BLaER1 (cell line): ENCODE results near the gene WHRN.

Source experiments
- H3K27ac ChIP-seq: shearing (Covaris generic); formaldehyde crosslinking; 2 replicates; pipeline ENCODE4 v1.8.1; 2022
- H3K27me3 ChIP-seq: shearing (Covaris generic); formaldehyde crosslinking; 2 replicates; pipeline ENCODE4 v1.8.1; 2022
- H3K36me3 ChIP-seq: shearing (Covaris generic); formaldehyde crosslinking; 2 replicates; pipeline ENCODE4 v1.8.1; 2022
- H3K4me1 ChIP-seq: shearing (Covaris generic); formaldehyde crosslinking; 2 replicates; pipeline ENCODE4 v1.8.1; 2022
- H3K4me2 ChIP-seq: shearing (Covaris generic); formaldehyde crosslinking; 2 replicates; pipeline ENCODE4 v1.8.1; 2022
- H3K4me3 ChIP-seq: shearing (Covaris generic); formaldehyde crosslinking; 2 replicates; pipeline ENCODE4 v1.8.1; 2022
- H3K9ac ChIP-seq: shearing (Covaris generic); formaldehyde crosslinking; 2 replicates; pipeline ENCODE4 v1.8.1; 2022
- H3K9me3 ChIP-seq: shearing (Covaris generic); formaldehyde crosslinking; 2 replicates; pipeline ENCODE4 v1.8.1; 2022
- H4K20me1 ChIP-seq: shearing (Covaris generic); formaldehyde crosslinking; 2 replicates; pipeline ENCODE4 v1.8.1; 2022
- Cebpa-rat ChIP-seq: shearing (Covaris generic); IDR thresholded peaks from 2 replicates; pipeline ENCODE4 v1.8.1; 2022

WHRN gene

DNA sequence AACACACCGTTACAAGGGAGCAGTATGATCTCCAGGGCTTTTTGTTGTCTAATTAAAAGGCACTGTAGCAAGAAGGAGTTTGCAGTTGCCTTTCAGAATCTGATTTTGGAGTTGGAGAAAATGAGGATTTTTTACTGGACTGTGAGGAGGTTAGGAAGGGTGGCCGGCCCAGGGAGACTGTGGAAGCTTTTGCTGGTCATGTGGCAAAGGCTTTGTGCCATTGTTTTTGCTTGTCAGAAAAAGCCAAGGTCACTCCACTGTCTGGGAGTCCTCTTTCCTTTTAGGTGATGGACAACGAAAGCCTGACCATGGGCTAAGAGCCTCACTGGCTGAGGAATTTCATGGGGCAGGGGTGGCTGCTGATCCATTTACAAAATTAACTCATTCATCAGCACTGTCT is 10.3 kb upstream of the WHRN start:
- no peak overlapping the region for H3K9ac ChIP-seq
- no peaks in the 10 kb centered on the region for H3K9me3 ChIP-seq
- H4K20me1 ChIP-seq: no peaks in the 10 kb centered on the region
- H3K27me3 ChIP-seq: no peaks in the 10 kb centered on the region
- TF ChIP-seq Cebpa-rat: no peak
- peaks cover 34% of the 10 kb centered on the region for H3K4me1 ChIP-seq
- H3K36me3 ChIP-seq: no peaks in the 10 kb centered on the region
- H3K4me2 ChIP-seq: no peak overlapping the region
- no peak overlapping the region for H3K27ac ChIP-seq
- no peak overlapping the region for H3K4me3 ChIP-seq

DNA sequence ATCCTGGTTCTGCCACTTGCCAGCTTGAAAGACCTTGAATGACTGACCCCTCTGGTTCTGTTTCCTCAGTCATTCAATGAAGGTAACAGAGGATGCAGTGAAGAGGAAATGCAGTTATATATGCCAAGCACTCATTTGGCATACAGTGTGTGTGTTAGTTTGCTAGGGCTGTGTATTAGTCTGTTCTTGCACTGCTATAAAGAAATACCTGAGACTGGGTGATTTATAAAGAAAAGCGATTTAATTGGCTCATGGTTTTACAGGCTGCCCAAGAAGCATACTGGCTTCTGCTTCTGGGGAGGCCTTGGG is 8.6 kb upstream of the WHRN start:
- Histone ChIP-seq H4K20me1 (no peaks in the 10 kb centered on the region), H3K9ac (no peak overlapping the region; the same call in 1 of the 2 replicates), H3K4me1 (peaks cover 34% of the 10 kb centered on the region), H3K27ac (peak overlapping the region; percentile 58), H3K9me3 (no peaks in the 10 kb centered on the region), H3K4me3 (peak overlapping the region; percentile 0; the same call in 1 of the 2 replicates), H3K4me2 (peak overlapping the region; percentile 82), H3K36me3 (no peaks in the 10 kb centered on the region), H3K27me3 (no peaks in the 10 kb centered on the region)
- no peak for TF ChIP-seq Cebpa-rat

DNA sequence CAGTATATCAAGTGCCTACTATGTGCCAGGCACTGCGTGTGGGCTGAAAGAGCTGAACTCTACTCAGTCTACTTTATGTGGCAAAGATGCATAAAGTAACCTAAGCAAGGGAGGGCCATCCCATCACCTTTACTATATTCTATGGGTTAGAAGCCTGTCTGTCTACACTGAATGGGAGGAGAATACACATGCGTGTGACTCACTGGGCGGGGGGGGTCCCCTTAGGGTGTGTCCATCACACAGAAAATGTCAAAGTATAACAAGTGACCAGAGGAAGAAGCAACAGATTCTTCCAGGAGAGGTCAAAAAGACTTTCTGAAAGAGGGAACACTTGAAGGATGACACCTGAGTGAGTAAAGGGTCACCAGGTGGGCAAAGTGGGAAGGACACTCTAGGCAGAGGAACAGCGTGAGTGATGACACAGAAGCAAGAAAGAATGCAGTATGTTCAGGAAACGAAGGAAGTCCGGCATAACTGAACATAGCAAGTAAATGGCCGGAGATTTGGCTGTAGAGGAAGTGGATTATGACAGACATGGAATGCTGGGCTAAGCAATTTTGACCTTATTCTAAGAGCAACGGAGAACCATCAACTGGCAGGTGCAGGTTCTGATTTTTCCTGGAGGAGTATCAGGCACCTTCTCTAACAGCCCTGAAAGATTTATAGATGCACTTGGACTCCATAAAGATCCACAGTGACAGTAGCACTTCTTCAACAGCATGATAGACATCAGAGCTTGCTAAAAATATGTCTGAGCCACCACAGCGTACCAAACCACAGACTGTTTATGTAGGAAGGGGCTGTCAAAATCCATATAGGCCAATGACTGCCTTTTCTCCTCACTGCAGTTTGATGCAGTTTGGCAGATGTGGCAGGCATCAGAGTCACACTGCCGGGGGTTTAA is 8.0 kb upstream of the WHRN start:
- Histone ChIP-seq H3K27me3 (no peaks in the 10 kb centered on the region), H3K27ac (peak overlapping the region; percentile 58), H3K4me1 (peaks cover 28% of the 10 kb centered on the region), H3K36me3 (no peaks in the 10 kb centered on the region), H3K4me2 (peak overlapping the region; percentile 82), H3K9ac (no peak overlapping the region; the same call in 1 of the 2 replicates), H4K20me1 (no peaks in the 10 kb centered on the region), H3K4me3 (peak overlapping the region; percentile 0; the same call in 1 of the 2 replicates), H3K9me3 (no peaks in the 10 kb centered on the region)
- TF ChIP-seq Cebpa-rat: no peak

DNA sequence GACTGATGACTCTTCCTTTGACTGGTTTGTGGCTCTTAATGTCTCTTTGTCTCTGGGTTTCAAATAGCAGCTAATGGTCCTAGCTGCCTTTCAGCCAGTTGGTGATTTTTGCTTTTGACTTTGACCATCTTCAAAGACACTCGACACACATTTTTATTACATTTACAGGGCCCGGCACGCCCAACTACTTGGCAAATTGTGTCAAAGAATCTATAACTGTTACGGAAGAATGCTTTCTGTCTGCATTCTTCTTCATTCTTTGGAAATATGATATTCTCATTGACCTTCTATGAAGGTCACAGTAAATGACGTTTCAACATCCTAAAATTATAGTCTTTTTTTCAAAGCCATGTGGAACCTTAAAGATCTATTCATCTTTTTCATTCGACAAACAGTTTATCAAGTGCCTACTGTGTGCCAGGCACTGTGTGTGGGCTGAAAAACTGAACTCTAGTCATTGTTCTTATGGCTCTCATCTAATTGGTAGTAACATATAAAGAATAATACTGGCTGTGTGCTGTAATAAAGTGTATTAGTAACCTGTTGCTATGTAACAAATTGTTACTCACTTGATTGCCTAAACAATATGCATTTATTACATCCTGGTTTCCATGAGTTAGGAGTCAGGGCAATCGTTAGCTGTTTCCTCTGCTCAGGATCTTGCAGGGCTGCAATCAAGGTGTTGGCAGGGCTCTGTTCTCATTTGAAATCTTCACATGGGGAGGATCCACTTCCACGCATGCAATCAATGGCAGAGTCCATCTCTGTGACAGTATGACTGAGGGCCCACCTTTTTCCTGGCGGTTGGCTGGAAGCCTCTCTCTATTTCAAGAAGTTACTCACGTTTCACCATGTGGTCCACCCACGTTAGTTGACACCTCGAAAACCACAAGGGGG is 7.0 kb upstream of the WHRN start:
- H3K4me2 ChIP-seq: peak overlapping the region; percentile 82
- TF ChIP-seq Cebpa-rat: no peak
- H3K9ac ChIP-seq: no peak overlapping the region
- no peak overlapping the region for H3K4me3 ChIP-seq
- H3K9me3 ChIP-seq: no peaks in the 10 kb centered on the region
- H3K36me3 ChIP-seq: no peaks in the 10 kb centered on the region
- H3K27me3 ChIP-seq: no peaks in the 10 kb centered on the region
- H3K27ac ChIP-seq: no peak overlapping the region
- no peaks in the 10 kb centered on the region for H4K20me1 ChIP-seq
- peaks cover 37% of the 10 kb centered on the region for H3K4me1 ChIP-seq

DNA sequence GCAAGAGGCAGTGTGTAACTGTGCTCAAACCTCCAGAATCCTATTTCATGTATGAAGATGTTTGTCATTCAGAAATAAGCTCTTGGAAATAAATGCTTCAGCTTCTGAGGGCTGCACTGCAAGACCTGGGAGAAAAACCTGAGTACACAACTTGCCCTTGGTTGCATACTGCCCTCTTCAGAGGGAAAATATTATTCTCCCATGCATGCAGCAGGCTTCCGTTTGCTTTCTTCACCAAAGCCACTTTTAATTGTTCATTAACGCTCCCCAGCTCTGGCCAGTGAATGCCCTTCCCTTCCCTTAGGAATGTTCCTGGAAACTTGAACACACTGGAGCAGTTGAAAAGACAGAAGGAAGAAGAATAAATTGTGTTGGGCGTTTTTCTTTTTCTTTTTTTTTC is 2.5 kb upstream of the WHRN start:
- no peak overlapping the region for H3K4me2 ChIP-seq
- H3K9me3 ChIP-seq: no peaks in the 10 kb centered on the region
- H3K9ac ChIP-seq: no peak overlapping the region
- TF ChIP-seq Cebpa-rat: no peak
- peaks cover 35% of the 10 kb centered on the region for H3K4me1 ChIP-seq
- H3K36me3 ChIP-seq: no peaks in the 10 kb centered on the region
- peaks cover 7% of the 10 kb centered on the region; the same call in 1 of the 2 replicates for H4K20me1 ChIP-seq
- H3K4me3 ChIP-seq: no peak overlapping the region
- no peak overlapping the region for H3K27ac ChIP-seq
- H3K27me3 ChIP-seq: peaks cover 37% of the 10 kb centered on the region

DNA sequence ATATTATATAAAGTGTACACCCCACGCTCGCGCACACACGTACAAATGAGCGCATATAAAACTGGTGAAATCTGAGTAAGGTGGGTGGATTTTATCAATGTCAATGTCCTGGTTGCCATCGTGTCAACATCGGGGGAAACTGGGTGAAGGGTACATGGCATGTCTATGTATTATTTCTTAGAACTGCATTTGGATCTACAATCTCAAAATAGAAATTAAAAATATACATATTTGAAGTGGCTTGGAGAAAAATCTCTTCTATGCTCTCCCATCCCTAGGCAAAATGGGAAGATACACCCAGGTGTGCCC is 763 bp upstream of the WHRN start:
- H3K9ac ChIP-seq: peak overlapping the region; percentile 66; the same call in 1 of the 2 replicates
- no peaks in the 10 kb centered on the region for H3K36me3 ChIP-seq
- no peak for TF ChIP-seq Cebpa-rat
- H3K9me3 ChIP-seq: no peaks in the 10 kb centered on the region
- H3K4me3 ChIP-seq: peak overlapping the region; percentile 74
- H3K4me2 ChIP-seq: peak overlapping the region; percentile 96
- H3K27ac ChIP-seq: no peak overlapping the region
- H4K20me1 ChIP-seq: peaks cover 7% of the 10 kb centered on the region; the same call in 1 of the 2 replicates
- peaks cover 29% of the 10 kb centered on the region for H3K4me1 ChIP-seq
- H3K27me3 ChIP-seq: peaks cover 37% of the 10 kb centered on the region

DNA sequence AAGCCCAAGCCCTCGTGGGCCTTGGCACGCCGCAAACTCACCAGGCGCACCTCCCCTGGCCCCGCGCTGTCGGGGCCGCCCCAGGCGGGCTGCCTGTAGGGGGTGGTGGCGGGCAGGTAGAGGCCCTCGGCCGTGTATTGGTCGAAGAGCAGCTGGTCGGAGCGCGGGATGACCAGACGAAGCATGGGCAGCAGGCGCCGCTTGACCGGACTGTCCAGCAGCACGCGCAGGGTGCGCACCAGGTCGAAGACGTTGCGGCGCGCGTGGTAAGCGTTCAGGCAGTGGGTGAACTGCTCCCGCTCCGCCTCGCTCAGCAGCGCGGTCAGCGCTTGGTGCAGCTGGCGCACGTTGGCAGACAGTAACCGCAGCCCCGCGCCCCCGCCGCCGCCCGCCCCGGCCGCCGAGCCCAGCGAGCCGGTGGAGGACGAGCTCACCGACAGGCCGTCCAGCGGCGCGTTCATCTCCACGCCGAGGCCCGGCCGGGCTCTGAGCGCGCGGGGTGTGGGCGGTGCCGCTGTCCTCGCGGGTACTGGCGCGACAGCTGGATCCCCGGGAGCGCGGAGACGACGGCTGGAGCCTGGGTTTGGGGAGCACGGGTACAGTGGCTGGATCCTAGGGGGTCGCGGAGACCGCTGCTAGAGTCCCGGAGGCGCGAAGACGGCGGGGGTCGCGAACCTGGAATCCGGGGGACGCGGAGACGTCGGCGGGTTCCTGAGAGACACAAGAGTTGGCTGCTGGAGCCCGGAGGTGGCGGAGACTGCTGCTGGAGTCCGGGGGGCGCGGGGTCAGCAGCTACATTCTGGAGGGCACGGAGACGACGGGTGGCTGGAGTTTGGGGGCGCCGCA is 709 bp downstream of the WHRN start:
- Histone ChIP-seq H3K4me3 (peak overlapping the region; percentile 74), H3K27ac (no peak overlapping the region), H4K20me1 (peaks cover 7% of the 10 kb centered on the region; the same call in 1 of the 2 replicates), H3K4me2 (peak overlapping the region; percentile 96), H3K4me1 (peaks cover 30% of the 10 kb centered on the region), H3K9ac (peak overlapping the region; percentile 66), H3K9me3 (no peaks in the 10 kb centered on the region), H3K36me3 (no peaks in the 10 kb centered on the region), H3K27me3 (peaks cover 42% of the 10 kb centered on the region)
- no peak for TF ChIP-seq Cebpa-rat

DNA sequence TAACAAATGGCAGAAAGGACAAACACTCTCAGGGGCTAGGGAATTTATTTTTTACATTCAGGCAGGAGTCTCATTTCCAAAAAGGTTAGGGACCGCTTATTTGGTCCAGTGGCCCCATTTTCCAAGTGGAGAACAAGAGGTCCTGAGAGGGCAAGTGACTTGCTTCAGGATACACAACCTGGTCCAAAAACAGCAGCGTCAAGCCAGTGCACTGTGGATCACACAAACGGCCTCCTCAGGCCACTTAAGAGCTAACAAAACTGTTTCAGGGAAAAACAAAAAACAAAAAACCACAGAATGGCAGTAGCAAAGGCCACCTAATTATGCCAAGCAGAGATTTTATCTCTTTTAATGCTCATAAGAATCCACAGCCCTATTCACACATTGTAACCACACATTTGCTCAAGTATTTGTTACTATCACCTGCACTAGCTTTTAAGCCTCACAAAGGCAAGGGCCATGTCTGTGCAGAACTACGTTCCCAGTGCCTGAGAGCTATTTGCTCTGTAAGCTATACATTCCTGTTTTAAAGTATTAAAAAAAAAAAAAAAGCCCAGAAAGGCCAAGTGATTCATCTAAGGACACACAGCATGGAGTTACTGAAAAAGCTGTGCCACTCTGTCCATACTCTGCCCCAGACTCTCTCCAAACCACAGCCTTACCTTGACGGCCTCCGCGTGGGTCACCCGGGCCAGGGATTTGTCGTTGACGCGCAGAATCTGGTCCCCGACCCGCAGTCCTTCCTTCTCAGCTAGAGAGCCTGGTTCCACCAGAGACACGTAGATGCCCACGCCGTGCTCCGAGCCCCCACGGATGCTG is 1.5 kb downstream of the WHRN start:
- no peak for TF ChIP-seq Cebpa-rat
- H3K27me3 ChIP-seq: peaks cover 42% of the 10 kb centered on the region

More for the DNA sequence above, 1.5 kb downstream of the WHRN start:
- no peak overlapping the region for H3K9ac ChIP-seq
- H3K4me3 ChIP-seq: peak overlapping the region; percentile 74; the same call in 1 of the 2 replicates
- H3K27ac ChIP-seq: no peak overlapping the region
- peaks cover 38% of the 10 kb centered on the region for H3K4me1 ChIP-seq
- H3K36me3 ChIP-seq: no peaks in the 10 kb centered on the region
- no peaks in the 10 kb centered on the region for H3K9me3 ChIP-seq
- peak overlapping the region; percentile 96; the same call in 1 of the 2 replicates for H3K4me2 ChIP-seq
- peaks cover 7% of the 10 kb centered on the region; the same call in 1 of the 2 replicates for H4K20me1 ChIP-seq
